Subcutaneous adipose tissue (tissue), 4 donors: ENCODE results near the gene HSD11B2. TPM values are rescaled to one million over a fixed set of nuclear protein-coding genes. Genes with fewer than 3 reads are reported as not detected.

ENCODE experiments used
- total RNA-seq, 4 donors: library from RNA; depleted of rRNA; stranded (reverse); fragments of >200 nt; gene quantifications; one replicate each; pipeline ENCODE4 v1.1.0, GENCODE V29; 2016
- TF ChIP-seq, protein P1 (sequence below): fragments of 450-650 bp; IDR thresholded peaks from one replicate; pipeline ENCODE4 v1.5.1; 2016; ENCODE audit warnings: low read depth, mild to moderate bottlenecking, control low read depth, antibody characterized with exemption, moderate library complexity

The HSD11B2 gene
- total RNA-seq, 4 donors from 2014 or later: 0.22 to 1.3 (median 0.51) TPM; not detected in 1

DNA sequence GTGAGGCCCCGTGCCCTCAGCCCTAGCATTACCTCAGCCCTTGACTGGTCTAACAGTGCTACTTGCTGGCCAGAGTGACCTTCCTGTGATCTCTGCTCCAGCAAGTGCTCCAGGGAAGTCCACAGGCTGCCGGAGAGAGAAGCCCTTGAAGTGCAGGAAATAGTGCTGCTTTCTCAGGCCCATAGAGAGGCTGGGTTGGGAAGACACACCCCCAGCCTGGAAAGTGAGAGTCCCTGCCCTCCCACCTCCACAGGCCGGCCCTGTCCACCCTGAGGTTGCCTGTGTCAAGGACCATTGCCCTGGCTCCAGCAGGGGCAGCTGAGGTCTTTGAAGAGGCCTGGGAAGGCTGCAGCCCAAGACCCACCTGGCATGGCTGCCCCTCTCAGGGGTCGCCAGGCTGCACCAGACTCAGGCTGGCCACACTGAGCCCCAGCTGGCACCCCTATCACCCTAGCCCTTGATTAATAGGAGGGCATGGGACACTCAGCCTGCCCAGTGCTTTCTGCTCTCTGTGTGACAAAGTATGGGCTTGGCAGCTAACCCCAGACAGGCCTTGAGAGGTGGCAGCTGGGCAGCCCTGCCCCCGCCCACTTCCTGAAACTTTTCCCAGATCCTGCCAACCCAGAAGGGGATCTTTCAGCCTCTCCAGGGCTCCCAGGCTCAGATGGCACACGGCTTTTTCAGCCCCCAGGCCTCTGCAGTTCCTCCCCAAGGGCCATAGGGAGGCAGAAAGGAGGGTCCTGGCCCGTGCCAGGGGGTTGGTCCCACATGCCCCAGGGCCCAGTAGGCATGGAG lies 28.3 kb downstream of the HSD11B2 start:
- TF ChIP-seq, protein P1, sequence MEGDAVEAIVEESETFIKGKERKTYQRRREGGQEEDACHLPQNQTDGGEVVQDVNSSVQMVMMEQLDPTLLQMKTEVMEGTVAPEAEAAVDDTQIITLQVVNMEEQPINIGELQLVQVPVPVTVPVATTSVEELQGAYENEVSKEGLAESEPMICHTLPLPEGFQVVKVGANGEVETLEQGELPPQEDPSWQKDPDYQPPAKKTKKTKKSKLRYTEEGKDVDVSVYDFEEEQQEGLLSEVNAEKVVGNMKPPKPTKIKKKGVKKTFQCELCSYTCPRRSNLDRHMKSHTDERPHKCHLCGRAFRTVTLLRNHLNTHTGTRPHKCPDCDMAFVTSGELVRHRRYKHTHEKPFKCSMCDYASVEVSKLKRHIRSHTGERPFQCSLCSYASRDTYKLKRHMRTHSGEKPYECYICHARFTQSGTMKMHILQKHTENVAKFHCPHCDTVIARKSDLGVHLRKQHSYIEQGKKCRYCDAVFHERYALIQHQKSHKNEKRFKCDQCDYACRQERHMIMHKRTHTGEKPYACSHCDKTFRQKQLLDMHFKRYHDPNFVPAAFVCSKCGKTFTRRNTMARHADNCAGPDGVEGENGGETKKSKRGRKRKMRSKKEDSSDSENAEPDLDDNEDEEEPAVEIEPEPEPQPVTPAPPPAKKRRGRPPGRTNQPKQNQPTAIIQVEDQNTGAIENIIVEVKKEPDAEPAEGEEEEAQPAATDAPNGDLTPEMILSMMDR: no peak

DNA sequence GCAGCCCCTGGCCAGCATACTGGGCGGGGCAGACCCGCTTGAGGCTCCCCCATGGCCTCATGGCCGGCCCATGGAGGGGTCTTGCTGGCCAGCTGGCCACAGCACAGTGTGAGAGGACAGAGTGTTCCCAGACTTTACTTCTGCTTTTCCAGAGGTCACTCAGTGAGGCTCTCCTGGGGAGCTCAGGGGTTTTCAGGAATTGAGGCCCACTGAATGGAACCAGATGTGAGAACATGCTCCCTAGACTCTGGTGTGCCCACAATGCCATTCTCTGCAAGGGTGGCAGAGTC lies 28.9 kb downstream of the HSD11B2 start:
- TF ChIP-seq, protein P1: no peak

GRCh38 chr16:67460168-67460567 lies 29.2 kb downstream of the HSD11B2 start:
- TF ChIP-seq, protein P1: no peak

GRCh38 chr16:67460961-67461360 lies 30.0 kb downstream of the HSD11B2 start:
- TF ChIP-seq, protein P1: no peak

DNA sequence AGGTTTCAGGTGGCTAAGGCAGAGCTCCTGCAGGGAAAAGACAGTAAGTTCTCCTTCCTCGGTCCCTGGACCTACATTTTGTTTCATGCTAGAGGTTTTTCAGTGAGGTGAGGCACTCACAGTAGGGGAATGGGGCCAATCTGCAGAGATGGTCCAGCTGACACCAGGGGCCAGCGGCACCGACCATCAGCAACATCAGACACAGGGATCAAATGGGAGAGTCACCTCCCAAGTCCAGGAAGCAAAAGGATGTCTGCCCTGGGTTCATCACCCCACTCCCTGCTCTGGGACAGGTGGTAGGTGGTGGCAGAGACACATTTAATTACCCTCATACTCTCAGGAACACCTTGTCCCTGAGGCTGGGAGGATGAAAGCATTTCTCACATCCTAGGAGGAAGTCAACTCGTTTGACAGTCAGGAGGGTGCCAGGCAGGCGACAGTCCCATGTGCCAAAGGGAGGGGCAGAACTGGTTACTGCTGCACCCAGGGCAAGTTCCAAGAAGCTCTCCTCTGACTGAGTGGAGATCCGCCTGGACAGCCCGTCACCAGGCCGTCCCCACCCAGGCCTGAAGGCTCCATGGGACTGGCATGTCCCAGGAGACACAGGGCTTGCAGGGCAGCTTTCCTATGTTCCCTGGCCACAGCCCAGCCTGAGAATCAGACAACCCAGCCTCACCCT lies 30.8 kb downstream of the HSD11B2 start:
- TF ChIP-seq, protein P1: no peak

GRCh38 chr16:67462279-67462655 lies 31.3 kb downstream of the HSD11B2 start:
- TF ChIP-seq, protein P1: no peak

DNA sequence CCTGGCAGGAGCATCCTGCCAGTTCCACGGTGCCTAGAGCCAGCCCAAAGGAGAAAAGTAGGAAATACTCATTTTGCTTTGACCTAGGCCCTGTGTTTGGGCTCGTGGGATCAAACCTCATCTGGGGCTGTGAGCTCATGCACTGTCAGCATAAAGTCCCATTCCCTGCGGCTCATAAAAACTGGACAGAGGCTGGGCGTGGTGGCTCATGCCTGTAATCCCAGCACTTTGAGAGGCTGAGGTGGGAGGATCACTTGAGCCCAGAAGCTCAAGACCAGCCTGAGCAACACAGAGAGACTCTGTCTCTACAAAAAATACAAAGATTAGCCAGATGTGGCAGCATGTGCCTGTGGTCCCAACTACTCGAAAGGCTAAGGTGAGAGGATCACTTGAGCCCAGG lies 32.1 kb downstream of the HSD11B2 start:
- TF ChIP-seq, protein P1: no peak
